Kidney epithelial cell (primary cell): ENCODE results near the gene TBRG4. TPM values are rescaled to one million over a fixed set of nuclear protein-coding genes. Genes with fewer than 3 reads are reported as not detected.

Source experiments
- DNase-seq: peaks from one replicate; pipeline ENCODE4 v3.0.0-alpha.2; 2010; ENCODE audit warnings: low read depth
- H3K27me3 ChIP-seq: 2 replicates; pipeline ENCODE4 v1.6.0; 2011; ENCODE audit warnings: low read length; ENCODE audit not compliant: control insufficient read depth, insufficient read depth
- H3K36me3 ChIP-seq: 2 replicates; pipeline ENCODE4 v1.5.1; 2011; ENCODE audit warnings: low read length; ENCODE audit not compliant: control insufficient read depth, insufficient read depth
- H3K4me3 ChIP-seq: 2 replicates; pipeline ENCODE4 v1.5.1; 2011; ENCODE audit warnings: low read depth, mild to moderate bottlenecking, control low read depth, low read length
- CTCF ChIP-seq: IDR thresholded peaks from 2 replicates; pipeline ENCODE4 v1.5.1; 2011; ENCODE audit warnings: mild to moderate bottlenecking, moderate library complexity, low read length, control low read depth, inconsistent platforms; ENCODE audit not compliant: insufficient read depth, poor library complexity, severe bottlenecking
- total RNA-seq: library from RNA; depleted of rRNA; stranded (reverse); fragments of >200 nt; gene quantifications from 2 replicates; pipeline ENCODE4 v1.2.3, GENCODE V29; 2015

The TBRG4 gene
- total RNA-seq, 1 donor from 2014 or later, result 71.7 TPM

- peak overlapping the region; percentile 63 for H3K4me3 ChIP-seq
- peaks cover 2% of the 10 kb centered on the region for H3K27me3 ChIP-seq
- DNase-seq, result no peak
- no peaks in the 10 kb centered on the region for H3K36me3 ChIP-seq
- no peak for TF ChIP-seq CTCF
Measured at GRCh38 chr7:45088146-45088701, 23.3 kb downstream of the TBRG4 start.

- H3K27me3 ChIP-seq, result peaks cover 2% of the 10 kb centered on the region
- no peak for DNase-seq
- H3K4me3 ChIP-seq, result peak overlapping the region; percentile 63
- no peaks in the 10 kb centered on the region for H3K36me3 ChIP-seq
- no peak for TF ChIP-seq CTCF
Measured at GRCh38 chr7:45087301-45088145, 24.0 kb downstream of the TBRG4 start.

- TF ChIP-seq CTCF, result no peak
- Histone ChIP-seq H3K4me3 (no peak overlapping the region), H3K36me3 (no peaks in the 10 kb centered on the region), H3K27me3 (peaks cover 2% of the 10 kb centered on the region)
- no peak for DNase-seq
Measured at GRCh38 chr7:45086331-45087065, 25.0 kb downstream of the TBRG4 start.

GRCh38 chr7:45085619-45086200, 25.8 kb downstream of the TBRG4 start:
- no peak for TF ChIP-seq CTCF
- no peak for DNase-seq
- Histone ChIP-seq H3K4me3 (no peak overlapping the region), H3K36me3 (no peaks in the 10 kb centered on the region), H3K27me3 (peaks cover 2% of the 10 kb centered on the region)

- TF ChIP-seq CTCF, result no peak
- H3K27me3 ChIP-seq, result peaks cover 2% of the 10 kb centered on the region
- H3K36me3 ChIP-seq, result no peaks in the 10 kb centered on the region
- H3K4me3 ChIP-seq, result no peak overlapping the region
- no peak for DNase-seq
Measured at GRCh38 chr7:45084901-45085618, 26.4 kb downstream of the TBRG4 start.
